IPS-NIHi7 (cell line): Measurements from ENCODE around the gene TIGIT.
A peak's percentile ranks its signal among the peaks of the same experiment; 100 is the strongest.

Experiments
- DNase-seq: peaks from one replicate; pipeline ENCODE4 v3.0.0; 2012; ENCODE audit warnings: mixed read lengths; ENCODE audit errors: extremely low spot score

Gene TIGIT

DNA sequence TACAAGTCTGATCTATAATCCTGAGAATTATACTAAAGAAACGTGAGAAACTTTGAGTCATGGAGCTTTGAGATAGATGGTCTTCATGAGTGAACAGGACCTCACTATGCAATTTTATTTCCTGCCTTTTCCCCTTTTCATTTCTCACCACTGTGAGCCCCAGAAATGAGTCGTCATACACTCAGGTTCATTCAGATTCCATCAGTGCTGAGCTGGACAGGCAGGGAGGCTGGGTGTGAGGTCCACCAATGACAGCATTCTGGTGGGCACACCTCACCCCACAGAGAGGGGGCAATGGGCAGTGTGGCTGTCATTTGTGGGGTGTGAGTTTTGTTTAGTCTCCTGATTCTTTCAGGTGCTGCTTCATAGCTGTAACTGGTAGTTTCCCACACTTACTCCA, 16.9 kb downstream of the TIGIT start:
- DNase-seq: no peak

DNA sequence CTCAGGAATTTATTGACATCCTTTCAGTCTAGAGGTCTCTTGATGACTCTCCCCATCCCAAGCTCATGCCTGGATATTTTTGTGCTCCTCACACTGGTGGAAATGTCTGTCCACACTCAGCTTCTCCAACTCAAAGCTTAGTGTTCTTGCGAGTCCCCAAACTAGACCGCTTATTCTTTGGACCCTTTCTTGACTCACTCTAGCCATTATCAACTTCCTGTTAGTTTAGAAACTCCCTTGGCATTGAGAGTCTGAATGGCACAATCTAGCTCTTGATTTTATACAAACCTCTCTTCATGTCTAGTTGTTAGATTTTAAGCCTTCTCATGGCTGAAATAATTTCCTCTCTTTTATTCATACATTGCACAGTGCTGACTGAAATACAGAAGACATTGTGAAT, 19.6 kb downstream of the TIGIT start:
- DNase-seq: no peak

DNA sequence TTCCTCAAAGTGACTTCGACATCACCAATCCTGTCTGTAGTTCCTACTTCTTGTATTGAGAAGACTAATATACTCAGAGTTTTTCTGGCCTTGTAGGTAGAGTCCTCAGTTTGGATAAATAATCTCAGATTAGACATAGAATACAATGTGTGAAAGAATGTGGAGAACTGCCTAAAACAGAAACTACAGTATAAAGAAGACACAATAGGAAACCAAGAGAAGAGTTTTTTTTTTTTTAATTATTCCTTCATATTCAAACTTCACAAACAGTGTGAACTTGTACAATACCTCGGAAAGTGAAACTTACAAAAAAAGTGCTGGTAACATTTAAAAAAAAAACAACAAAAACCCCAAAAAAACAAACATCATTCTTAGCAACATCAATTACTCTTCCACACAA, 20.5 kb downstream of the TIGIT start:
- DNase-seq: no peak

DNA sequence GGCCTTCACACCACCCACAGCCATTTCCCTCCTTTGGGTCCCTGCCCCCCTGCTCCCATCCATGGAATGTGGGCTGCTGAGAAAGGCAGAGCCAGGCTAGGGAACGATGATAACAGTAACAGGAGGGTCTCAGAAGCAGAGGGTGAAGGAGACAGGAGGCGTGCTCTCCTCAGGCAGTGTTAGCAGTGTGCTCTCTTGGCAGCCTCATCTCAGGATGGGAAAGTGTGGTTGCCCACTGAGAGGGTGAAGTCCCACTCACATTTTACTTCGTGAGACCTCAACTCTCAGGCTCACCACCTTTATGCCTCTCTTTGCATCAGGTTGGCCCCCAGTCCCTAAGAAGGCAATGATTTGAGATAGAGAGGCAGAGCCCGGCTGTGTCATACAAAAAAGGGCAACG, 24.5 kb downstream of the TIGIT start:
- DNase-seq: no peak

DNA sequence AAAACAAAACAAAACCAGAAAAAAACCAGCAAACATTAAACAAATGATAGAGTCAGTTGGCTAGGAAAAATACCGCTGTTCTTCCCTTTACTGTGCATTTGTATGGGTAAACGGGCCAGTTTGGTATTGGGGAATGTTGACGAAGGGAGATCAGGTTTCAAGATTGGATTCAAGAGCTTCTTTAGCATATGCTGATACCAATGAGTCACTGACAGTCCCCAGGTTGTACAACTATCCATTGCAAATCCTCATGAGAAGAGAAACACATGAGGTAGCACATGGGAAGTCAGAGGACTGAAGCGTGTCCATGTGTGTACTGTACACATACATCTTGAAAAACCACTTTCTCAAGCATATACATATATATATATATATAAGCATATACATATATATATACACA, 25.6 kb downstream of the TIGIT start:
- DNase-seq: peak; percentile 72

DNA sequence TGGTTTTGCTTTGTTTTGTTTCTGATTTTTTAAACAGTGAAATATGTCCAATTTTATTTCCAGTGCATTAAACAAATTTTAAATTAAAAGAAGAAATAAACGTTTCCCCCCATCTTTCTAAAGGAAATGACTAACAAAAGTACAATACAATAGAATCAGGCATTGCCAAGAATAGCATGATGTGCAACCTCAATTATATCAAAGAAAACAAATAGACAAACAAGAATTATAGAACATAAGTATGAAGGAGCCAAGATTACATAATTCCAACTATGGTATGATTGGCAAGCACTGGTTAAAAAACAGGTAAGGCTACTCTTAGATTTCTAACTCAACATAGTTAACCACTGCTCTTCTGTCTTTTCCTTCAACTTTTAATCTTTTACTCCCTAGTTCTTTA, 26.4 kb downstream of the TIGIT start:
- no peak for DNase-seq

DNA sequence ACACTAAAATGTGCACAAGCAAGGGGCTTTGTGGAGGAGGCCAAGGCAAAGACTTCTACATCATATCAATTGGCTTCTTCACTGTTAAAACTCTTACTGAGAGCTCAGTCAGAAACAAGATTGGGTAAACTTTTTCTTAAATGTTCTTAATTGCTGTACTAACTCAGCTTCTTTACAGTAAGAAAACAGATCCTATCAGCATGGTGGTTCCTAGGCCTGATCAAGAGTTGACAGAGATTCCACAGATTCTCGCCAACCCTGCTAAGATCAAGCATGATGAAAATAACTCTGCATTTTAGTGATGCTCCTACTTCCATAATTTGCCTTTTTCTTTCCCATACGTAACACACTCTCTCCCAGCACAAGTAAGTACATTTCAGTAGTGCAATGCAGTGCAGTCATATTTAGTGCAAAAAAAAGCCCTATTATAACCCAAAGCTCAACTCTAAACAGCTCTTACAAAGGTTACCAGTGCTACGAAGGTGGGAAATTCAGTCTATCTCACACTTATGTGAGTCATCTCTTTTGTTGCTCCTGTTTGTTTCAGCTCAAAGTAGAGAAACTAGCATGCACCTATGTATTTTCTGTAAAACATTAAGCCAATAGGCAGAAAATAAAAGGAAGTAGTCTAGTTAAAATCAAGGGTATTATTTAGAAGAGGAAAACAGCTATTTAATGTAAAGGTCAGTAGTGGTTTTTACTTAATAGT, 29.9 kb downstream of the TIGIT start:
- no peak for DNase-seq

DNA sequence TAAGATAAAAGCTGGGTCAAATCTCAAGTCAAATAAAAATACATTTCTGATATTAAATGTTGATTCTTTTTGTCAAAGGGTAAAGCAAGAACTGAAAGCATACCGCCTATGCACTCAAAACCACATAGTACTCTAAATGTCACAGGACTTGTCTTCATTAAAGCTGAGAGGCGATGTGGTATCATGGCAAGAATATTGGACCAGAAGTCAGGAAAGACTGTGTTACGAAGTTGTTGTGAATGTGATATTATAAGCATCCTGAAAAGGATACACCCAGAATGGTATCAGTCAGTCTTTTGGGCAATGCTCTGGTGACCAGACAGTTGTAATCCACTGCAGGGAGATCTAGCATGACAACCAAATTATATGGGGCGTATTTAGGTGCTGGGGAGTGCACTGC, 33.8 kb downstream of the TIGIT start:
- DNase-seq: no peak

DNA sequence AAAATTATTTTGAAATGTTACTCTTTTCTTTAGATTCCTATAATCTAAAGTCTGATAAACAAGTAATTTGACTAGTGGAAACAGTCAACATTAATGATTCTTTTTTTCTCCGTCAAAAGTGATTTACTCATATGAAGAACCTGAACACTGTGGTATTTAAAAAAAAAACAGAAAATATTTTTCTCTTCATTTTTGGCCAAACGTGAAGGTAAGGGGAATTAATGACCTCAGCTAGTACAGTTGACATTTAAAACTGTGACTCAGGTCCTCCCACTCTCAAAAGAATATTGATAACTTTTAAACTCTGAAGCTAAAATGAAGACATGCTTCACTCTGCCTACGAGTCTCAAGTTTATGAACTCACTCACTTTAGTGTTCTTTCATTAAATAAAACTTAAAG, 34.5 kb downstream of the TIGIT start:
- no peak for DNase-seq

DNA sequence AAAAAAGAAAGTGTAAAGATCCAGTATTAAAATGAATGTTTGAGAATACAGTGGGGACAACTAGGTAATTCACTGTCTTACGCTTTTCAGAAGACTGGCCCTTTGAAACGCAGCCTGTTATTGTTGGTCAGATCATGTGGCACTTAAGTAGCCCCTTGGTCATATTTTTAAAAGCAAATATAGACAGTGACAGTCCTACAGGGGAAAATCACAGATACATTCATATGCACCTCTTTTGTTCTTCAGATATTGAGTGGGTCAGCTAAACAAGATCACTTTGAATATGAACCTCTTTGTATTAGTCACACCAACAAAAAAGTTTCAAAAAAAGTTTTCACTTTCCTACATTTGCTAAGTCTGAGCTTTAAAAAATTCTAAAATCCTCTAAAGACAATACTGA, 36.0 kb downstream of the TIGIT start:
- no peak for DNase-seq

DNA sequence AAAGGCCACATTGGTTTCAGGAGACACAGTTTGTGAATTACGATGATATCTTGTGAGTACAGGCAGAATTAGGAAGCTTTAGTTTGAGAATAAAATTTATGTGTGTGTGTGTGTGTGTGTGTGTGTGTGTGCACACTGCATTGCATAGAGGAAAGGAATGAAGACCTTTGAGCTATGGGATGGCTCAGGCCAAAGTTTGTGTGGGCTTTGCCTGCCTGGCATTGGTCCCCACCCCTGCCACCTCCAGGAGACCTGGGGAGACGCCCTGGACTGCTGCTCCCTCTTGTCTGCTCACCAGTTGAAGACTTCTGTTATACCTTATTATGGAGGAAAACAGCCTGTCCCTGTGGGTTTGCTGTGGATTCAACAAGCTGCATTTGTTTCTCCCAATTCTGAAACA, 37.2 kb downstream of the TIGIT start:
- DNase-seq: no peak

DNA sequence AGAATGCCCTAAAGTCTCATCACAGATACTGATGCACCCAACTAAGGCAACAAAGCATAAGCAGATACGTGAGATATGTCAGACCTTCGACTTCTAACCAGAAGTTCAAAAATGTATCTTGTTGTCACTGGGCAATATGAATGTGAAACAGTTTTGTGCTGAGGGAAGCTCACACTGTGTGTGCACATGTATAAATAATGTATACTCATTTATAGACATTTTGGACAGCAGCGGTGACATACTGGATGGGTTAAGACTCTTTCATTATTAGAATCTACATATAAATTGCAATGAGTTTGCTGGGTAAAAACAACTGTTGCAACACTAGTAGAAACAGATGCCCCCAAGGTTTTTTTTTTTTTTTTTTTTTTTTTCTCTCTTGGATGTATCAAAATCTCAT, 37.9 kb downstream of the TIGIT start:
- no peak for DNase-seq

DNA sequence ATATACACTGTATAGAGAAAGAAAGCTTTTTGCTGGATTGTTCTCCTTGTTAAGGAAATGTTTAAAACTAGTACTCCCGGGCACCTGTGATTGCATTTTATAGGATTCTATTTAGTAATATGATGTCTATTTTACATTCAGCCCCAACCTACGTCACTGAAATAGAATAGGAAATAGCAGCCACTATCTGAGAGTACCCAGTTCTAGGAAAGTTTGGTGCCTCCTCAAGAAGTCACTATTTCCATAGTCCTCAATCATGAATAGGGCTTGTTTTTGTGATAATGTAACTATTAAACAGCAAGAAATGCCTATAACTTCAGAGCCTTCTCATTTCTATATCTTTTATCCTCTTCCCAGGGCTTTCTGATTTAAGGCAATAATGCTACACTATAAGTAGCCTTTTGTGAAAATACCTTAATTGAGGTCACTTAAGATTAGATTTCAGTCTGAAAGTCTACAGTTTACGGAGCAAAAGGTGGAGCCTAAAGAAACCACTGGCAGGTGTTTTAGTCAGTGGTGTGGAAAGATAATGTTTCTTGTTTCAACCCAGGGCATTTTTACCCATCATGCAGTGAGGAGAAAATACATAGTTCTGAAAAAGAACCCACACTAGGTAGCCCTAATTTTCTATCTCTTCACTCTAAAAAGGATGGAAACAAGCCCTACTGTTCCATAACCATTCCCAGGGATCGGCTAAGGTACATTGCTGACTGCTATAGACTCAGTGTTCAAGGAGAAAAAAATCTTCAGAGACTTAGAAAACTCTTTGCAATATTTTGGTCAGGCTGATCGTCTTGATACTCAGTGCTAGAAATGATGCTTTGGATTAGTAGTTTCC, 38.7 kb downstream of the TIGIT start:
- no peak for DNase-seq

DNA sequence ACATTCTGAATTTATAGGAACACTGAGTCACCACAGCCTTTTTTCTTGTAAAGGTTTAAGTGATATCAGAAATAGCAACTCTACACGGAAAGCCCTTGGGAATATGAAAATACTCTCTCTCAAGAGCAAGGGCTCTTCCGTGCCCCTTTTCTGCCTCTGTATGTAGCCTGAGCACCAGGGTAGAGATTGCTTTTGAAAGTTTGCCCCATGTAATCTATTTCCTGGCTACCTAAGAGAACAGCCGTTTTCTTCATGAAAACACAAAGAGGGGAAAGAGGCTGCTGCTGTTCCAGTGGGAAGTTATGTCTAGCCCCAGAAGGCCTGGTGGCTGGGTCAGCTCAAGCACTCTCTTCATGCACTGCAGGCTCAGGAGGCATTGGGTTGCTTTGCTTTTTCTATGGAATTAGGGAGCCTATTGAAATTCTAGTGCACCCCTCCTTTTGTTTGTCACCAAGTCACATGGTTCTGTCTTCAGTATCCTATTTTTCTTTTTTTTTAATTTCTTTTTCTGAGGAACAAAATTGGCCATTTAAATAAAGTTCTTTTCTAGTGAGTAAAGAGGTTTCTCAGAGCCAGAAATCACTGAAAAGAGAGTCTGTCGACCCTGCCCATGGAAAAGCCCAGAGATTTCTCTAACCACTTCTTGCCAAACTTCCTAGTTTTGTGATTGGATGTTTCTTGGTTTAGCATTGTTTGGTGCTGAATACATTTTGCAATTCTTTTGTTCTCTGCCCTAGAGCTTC, 39.5 kb downstream of the TIGIT start:
- DNase-seq: no peak

DNA sequence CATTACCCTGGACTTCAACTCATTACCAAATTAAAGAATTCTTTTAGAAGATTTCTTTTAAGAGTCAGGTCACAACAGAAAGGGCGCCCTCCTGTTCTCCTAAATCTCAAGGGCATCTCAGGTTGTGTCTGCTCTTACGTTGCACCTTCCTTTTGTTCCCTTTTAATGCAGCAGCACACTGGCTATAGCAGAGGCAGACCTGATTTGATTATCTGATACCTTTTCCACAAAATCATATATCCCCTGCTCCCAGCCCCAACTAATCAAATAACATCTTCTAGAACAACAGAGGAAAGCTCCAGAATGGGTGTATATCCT, 40.1 kb downstream of the TIGIT start:
- no peak for DNase-seq

DNA sequence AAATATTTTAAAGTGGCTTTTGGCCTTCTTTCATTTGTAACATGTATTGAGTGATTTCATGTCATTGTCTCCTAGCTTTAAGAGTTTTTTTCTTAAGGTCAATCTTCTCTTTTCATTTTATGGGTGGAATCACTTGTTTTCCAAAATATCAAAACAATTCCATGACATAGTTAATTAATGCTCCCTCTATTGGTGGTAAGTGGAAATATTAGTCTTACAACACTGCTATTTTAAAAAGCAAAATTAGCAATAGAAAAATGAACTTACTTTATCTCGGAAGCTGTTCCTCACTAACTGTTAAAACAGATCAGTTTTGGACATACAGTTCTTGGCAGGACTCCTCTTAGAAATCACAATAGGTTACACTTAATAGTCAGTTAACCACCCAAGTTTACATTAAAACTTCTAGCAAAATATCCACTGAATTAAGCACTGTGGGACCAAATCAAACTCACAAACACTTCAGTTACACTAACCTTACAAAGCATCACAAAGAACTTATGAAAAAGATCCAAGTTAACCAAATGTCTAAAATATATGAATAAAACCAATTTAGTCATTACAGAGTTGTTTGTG, 42.4 kb downstream of the TIGIT start:
- DNase-seq: no peak

DNA sequence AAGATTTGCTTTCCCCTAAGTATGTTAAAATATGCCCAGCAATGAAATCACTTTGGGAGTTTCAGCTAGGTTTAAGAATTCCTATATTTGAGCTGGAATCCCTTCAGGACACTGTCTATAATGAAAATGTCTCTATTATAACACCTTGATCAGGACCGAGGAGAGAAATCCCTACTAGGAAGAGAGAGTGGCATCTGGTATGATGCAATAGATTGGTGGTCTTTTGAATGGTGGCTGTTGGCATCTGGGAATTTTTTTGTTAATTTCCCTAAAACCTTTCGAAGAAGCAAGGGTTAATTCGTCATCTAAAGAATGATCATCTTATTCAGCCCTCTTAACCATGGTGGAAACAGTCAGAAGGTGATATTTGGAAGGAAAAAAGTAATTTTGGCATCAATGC, 43.0 kb downstream of the TIGIT start:
- no peak for DNase-seq

DNA sequence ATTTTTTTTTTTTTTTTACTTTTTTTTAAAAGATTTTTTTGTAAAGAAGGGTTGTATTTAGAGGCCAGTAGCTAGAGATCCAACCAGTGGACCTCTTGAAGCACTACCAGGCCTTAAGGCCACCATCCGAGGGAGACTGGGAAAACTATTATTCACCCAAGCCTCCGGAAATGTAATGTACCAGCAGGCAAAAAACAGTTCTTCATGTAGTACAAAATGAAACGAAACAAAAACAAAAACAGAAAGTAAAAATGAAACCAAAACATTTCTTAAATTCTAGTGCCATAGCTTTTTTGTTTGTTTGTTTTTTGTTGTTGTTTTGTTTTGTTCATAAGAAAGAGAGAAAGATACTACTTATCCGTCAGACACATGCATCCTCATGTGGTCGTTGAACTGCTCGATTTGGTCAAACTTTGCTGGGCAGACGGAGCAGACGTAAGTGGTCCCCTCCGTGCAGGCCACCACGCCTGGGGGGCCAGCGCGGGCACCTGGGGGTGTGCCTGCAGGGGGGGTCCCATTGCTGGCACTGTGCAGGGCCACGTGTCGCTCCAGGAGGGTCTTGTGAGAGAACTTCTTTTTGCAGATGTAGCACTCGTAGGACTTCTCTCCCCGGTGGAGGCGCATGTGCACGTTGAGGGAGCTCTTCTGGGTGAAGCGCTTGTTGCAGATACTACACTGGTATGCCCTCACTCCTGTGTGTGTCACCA, 45.0 kb downstream of the TIGIT start:
- no peak for DNase-seq

DNA sequence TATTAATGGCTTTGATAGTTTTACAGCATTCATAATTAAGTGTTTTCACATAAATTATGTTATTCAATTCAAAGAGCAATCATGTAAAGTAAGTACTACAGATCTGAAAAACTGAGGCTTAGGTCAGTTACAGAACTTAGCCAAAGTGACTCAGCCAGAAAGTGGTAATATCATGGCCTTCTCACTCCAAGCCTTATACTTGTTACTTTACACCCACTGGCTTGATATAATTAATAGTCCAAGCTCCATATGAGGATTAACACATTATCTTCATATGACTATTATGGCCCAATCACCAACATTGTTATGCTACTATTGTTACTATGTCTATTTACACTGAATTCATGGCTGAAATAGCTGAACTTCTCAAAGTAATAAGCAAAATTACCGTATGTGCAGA, 50.7 kb downstream of the TIGIT start:
- DNase-seq: no peak

DNA sequence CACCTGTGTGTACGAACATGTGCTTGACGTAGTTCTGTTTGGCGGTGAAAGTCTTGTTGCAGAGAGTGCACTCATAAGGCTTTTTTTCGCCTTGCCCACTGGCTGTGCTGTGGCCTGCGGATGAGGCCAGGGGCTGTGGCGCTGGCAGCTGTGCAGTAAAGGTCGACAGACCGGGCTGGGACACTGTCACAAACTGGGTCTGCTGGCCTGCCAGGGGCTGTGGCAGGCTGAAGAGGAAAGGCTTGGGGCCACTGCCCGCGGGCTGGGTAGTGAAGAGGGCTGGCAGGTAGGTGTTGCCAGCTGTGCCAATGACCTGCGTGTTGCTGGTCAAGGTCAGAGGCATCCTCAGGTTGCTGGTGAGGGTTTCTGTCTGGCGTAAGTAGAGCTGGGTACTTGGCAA, 56.4 kb downstream of the TIGIT start:
- DNase-seq: no peak

DNA sequence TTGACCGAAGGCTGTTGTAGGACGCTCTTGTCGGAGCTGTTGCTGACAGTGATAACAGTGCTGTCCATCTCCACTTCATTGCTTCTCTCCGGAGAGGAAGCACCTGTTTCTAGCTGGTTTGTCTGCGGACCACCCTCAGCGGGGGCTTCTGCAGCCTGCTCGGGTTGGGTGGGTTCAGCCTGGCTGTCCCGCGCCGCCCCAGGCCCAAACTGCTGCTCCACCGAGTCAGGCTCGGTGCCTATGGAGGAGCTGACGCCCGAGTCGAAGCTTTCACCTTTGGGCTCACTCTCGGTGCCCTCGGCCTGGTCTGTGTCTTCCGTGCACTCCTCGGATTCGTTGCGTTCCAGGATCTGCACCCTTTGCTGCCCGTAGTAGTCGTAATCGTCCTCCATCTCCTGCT, 56.9 kb downstream of the TIGIT start:
- no peak for DNase-seq
